ENCODE data around the gene ELK4.

DNA sequence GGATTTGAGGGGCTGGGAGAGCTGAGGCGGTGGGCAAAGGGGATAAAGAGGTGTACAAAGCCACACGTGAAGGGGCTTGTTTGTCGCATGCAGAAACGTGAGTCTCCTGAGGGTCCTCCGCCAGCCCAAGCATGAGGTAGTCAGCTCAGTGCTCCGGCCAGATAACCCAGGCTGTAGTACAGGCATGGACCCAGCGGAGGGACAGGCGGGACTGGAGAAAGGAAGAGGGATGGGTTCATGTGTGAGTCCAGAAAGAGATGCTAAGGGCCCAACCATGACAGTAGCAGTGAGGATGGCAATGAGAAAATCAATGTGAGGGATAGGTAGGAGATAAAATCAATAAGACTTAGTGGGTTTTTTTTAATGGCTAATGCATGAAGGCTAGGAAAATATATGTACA, 13.7 kb upstream of the ELK4 start:
- TF ChIP-seq, protein P1, sequence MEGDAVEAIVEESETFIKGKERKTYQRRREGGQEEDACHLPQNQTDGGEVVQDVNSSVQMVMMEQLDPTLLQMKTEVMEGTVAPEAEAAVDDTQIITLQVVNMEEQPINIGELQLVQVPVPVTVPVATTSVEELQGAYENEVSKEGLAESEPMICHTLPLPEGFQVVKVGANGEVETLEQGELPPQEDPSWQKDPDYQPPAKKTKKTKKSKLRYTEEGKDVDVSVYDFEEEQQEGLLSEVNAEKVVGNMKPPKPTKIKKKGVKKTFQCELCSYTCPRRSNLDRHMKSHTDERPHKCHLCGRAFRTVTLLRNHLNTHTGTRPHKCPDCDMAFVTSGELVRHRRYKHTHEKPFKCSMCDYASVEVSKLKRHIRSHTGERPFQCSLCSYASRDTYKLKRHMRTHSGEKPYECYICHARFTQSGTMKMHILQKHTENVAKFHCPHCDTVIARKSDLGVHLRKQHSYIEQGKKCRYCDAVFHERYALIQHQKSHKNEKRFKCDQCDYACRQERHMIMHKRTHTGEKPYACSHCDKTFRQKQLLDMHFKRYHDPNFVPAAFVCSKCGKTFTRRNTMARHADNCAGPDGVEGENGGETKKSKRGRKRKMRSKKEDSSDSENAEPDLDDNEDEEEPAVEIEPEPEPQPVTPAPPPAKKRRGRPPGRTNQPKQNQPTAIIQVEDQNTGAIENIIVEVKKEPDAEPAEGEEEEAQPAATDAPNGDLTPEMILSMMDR (IDR thresholded peaks at IDR 0.05 in 8 of 11, conservative IDR thresholded peaks at IDR 0.05 in 3 of 11), result no peak
- TF ChIP-seq POLR2A (IDR thresholded peaks at IDR 0.05) (no peak), POLR2AphosphoS5 (IDR thresholded peaks at IDR 0.05) (no peak)
